SJSA1 (cell line): ENCODE data around the gene SLC19A1. TPM values are rescaled to one million over a fixed set of nuclear protein-coding genes. Genes with fewer than 3 reads are reported as not detected.

Experiments
- total RNA-seq: library from RNA; depleted of rRNA; stranded (reverse); fragments of >200 nt; shearing (Covaris generic); gene quantifications from 2 replicates; pipeline ENCODE4 v1.2.3, GENCODE V29; 2014; rRNA removed

SLC19A1 gene
- total RNA-seq, 1 experiment from 2014 or later, result 18.0 TPM

Other genes starting within 250 kb of the SLC19A1 start
- gene COL18A1, start 137.3 kb downstream of the SLC19A1 start, total RNA-seq, result 55.9 TPM in 2 replicates
- gene PCBP3, start 101.3 kb upstream of the SLC19A1 start, total RNA-seq, result 15.2 and 29.4 TPM in 2 replicates